ENCODE measurements around the gene RBP3. TPM values are rescaled to one million over a fixed set of nuclear protein-coding genes. Genes with fewer than 3 reads are reported as not detected.

RBP3 gene
- total RNA-seq, 1 donor from 2014 or later, result not detected

DNA sequence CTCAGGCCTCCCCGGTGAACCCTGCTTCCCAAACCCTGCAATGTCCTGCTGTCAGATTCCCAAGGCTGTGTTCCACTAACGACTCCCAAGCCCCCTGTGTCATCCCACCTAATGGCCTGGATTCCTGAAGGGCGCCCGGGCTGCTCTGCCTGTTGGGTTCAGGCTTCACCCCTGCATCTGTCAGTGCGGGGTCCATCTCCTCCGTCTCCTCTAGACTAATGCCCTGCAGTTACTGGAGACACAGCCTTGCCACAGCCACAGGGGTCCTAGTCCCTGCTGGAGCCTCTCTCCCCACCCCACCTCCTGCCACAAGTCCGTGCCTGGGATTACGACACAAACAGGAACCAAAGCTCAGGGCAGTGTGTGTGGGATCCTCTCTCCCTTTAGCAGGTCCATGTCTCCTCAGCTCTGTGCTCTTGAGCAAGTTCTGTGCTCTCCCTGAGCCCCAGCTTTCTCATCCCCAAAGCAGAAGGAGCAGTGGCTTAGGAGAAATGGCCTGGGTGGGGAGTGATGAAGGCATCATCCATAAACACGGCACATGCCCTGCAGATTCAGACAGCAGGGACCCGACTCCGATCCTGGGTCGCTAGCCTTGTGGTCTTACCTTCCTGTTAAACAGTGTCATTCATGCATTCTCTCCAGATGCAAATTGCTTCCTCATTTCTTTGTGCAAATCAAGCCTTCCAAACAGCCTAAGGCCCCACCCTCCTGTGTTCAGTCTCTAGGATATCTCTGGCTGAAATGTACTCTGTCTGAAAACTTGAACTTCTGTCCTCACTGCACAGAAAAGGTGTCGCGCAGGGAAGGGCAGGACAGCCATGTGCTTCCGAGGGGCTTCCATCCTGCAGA, 8.2 kb upstream of the RBP3 start:
- Histone ChIP-seq H3K27me3 (ENCODE audit: control insufficient read depth, insufficient read depth, low read length) (peaks cover 4% of the 10 kb centered on the region), H3K4me3 (ENCODE audit: low read depth, low read length) (no peak overlapping the region), H3K36me3 (ENCODE audit: control insufficient read depth, insufficient read depth, low read length) (no peaks in the 10 kb centered on the region)
- FAIRE-seq, result no peak
- no peak for DNase-seq (ENCODE audit: low read depth)
- TF ChIP-seq, protein P1, sequence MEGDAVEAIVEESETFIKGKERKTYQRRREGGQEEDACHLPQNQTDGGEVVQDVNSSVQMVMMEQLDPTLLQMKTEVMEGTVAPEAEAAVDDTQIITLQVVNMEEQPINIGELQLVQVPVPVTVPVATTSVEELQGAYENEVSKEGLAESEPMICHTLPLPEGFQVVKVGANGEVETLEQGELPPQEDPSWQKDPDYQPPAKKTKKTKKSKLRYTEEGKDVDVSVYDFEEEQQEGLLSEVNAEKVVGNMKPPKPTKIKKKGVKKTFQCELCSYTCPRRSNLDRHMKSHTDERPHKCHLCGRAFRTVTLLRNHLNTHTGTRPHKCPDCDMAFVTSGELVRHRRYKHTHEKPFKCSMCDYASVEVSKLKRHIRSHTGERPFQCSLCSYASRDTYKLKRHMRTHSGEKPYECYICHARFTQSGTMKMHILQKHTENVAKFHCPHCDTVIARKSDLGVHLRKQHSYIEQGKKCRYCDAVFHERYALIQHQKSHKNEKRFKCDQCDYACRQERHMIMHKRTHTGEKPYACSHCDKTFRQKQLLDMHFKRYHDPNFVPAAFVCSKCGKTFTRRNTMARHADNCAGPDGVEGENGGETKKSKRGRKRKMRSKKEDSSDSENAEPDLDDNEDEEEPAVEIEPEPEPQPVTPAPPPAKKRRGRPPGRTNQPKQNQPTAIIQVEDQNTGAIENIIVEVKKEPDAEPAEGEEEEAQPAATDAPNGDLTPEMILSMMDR (IDR thresholded peaks at IDR 0.05; ENCODE audit: insufficient read depth, low read length, severe bottlenecking), result no peak

DNA sequence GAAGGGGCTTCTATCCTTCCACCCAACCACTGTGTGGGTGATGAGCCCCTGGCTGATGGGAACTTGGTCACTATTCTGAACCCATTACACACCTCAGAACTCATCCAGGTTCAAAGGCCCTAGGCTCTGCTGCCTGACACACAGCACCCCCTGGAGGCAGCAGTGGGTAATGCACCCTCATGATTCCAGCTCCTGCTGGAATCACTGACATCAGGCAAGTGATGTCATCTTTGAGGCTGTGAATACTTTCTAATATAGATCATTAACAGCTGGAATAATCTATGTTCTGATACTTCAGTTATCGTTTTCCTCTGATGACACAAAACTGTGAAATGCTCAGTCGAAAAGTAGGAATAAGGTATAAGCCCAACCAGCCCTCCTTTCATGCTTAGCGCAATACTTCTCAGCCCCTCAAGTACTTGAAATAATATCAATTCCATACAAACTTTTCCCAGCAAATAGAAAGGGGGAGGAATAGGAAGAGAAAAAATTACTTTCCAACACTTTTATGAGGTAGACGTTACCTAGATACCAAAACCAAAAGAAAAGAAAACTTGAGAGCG, 7.5 kb upstream of the RBP3 start:
- H3K36me3 ChIP-seq (ENCODE audit: control insufficient read depth, insufficient read depth, low read length), result no peaks in the 10 kb centered on the region
- peak; percentile 64 for DNase-seq (ENCODE audit: low read depth)
- TF ChIP-seq, protein P1 (IDR thresholded peaks at IDR 0.05; ENCODE audit: insufficient read depth, low read length, severe bottlenecking), result peak; percentile 90
- no peak for FAIRE-seq
- H3K4me3 ChIP-seq (ENCODE audit: low read depth, low read length), result no peak overlapping the region
- H3K27me3 ChIP-seq (ENCODE audit: control insufficient read depth, insufficient read depth, low read length), result peaks cover 4% of the 10 kb centered on the region

DNA sequence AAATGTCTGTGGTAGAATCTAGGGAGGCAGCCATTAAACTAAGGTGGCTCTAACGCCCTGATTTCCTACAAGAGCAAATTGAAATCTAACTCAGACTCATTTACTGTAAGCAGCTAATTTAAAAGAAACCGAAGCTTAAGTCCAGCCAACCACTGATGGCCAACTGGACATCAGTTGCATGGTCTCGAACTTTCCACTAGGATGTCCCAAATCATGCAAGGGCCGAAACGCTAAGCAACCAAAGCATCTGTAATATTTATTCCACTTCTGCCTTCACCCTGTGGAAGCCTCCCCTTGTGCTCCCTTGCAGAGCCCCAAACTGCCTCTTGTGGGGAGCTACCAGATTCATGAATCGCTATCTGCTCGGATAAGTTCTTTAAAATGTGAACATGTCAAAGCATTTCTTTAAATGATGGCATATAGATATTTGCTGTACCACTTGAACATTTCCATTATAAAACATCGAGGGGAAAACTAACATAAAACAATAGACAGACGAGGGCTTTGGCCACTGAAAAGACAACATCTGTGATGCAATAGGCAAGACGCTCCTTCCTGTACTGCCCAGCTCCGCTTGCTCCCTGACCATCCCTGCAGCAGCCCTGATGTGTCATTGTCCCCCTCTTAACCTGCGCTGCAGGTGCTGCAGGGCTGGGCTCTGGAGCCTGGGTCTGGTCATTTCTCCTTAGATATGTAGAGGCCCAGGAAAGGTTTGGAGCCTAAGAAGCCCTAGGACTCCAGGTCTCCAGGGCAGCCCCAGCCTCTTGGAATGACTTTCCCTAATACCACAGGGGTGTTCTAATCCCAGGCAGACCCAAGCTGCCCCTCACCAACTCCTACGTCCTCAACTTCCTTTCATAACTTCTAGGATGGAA, 2.9 kb upstream of the RBP3 start:
- Histone ChIP-seq H3K4me3 (ENCODE audit: low read depth, low read length) (no peak overlapping the region), H3K27me3 (ENCODE audit: control insufficient read depth, insufficient read depth, low read length) (peaks cover 4% of the 10 kb centered on the region), H3K36me3 (ENCODE audit: control insufficient read depth, insufficient read depth, low read length) (no peaks in the 10 kb centered on the region)
- TF ChIP-seq, protein P1 (IDR thresholded peaks at IDR 0.05; ENCODE audit: insufficient read depth, low read length, severe bottlenecking), result no peak
- FAIRE-seq, result no peak
- DNase-seq (ENCODE audit: low read depth), result no peak

DNA sequence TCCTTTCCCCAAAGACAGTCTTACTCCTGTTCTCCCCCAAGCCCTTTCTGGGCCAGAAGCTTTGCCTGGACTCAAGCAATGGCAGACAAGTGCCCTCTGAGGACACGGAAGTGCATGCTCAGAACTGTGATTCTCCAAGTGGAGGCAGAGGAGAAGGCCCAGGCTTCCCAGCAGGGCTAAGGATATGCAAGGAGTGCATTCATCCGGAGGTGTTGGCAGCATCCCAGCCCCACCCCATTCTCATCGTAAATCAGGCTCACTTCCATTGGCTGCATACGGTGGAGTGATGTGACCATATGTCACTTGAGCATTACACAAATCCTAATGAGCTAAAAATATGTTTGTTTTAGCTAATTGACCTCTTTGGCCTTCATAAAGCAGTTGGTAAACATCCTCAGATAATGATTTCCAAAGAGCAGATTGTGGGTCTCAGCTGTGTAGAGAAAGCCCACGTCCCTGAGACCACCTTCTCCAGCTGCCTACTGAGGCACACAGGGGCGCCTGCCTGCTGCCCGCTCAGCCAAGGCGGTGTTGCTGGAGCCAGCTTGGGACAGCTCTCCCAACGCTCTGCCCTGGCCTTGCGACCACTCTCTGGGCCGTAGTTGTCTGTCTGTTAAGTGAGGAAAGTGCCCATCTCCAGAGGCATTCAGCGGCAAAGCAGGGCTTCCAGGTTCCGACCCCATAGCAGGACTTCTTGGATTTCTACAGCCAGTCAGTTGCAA, 1.4 kb upstream of the RBP3 start:
- H3K4me3 ChIP-seq (ENCODE audit: low read depth, low read length), result no peak overlapping the region
- TF ChIP-seq, protein P1 (IDR thresholded peaks at IDR 0.05; ENCODE audit: insufficient read depth, low read length, severe bottlenecking), result no peak
- DNase-seq (ENCODE audit: low read depth) (peak; percentile 9), FAIRE-seq (no peak)
- no peaks in the 10 kb centered on the region for H3K36me3 ChIP-seq (ENCODE audit: control insufficient read depth, insufficient read depth, low read length)
- H3K27me3 ChIP-seq (ENCODE audit: control insufficient read depth, insufficient read depth, low read length), result peaks cover 4% of the 10 kb centered on the region

GRCh38 chr10:47347303-47347675, 874 bp upstream of the RBP3 start:
- Histone ChIP-seq H3K27me3 (ENCODE audit: control insufficient read depth, insufficient read depth, low read length) (peaks cover 6% of the 10 kb centered on the region), H3K4me3 (ENCODE audit: low read depth, low read length) (no peak overlapping the region), H3K36me3 (ENCODE audit: control insufficient read depth, insufficient read depth, low read length) (no peaks in the 10 kb centered on the region)
- DNase-seq (ENCODE audit: low read depth) (no peak), FAIRE-seq (no peak)
- TF ChIP-seq, protein P1 (IDR thresholded peaks at IDR 0.05; ENCODE audit: insufficient read depth, low read length, severe bottlenecking), result no peak
